GM12875 (cell line): ENCODE results near the gene PPP1R12C.

Experiments
- H3K4me3 ChIP-seq: one replicate; pipeline ENCODE4 v1.5.1; 2011; ENCODE audit warnings: low read depth, low read length, control low read depth
- CTCF ChIP-seq: IDR thresholded peaks from 2 replicates; pipeline ENCODE4 v1.5.1; 2011; ENCODE audit warnings: low read depth, mild to moderate bottlenecking, control low read depth, inconsistent platforms, low read length, moderate library complexity, borderline replicate concordance; ENCODE audit not compliant: insufficient read depth

The PPP1R12C gene

DNA sequence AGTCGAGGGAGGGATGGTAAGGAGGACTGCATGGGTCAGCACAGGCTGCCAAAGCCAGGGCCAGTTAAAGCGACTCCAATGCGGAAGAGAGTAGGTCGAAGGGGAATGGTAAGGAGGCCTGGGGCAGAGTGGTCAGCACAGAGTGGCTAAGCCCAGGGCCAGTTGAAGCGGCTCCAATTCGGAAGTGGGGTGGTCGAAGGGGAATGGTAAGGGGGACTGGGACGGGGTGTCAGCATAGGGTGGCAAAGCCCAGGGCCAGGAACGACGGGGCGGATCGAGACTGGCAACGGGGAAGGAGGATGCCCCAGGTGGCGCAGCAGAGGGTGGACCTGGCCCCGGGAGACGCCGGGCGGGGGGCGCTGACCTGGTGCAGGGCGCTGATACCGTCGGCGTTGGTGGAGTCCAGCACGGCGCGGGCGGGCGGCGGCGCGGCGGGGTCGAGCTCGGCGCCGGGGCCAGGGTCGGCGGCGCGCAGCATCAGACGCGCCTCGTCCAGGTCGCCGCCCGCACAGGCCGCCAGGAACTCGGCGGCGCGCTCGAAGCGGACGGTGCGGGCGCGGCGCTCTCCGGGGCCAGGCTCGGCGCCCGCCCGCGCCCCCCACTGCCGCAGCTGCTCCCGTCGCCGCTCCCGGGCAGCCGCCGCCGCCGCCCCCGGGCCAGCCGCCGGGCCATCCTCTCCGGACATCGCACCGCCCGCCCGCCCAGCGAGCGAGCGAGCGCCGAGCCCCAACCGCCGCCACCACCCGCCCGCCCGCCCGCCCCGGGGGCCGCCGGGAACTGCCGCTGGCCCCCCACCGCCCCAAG lies at the start of gene PPP1R12C:
PPP1R12C (minus strand) TSS at position 779 of the 804 bp plus-strand sequence; CDS start at position 685, 94 bp downstream.
- peak within 1 kb of the TSS; percentile 76 for H3K4me3 ChIP-seq

DNA sequence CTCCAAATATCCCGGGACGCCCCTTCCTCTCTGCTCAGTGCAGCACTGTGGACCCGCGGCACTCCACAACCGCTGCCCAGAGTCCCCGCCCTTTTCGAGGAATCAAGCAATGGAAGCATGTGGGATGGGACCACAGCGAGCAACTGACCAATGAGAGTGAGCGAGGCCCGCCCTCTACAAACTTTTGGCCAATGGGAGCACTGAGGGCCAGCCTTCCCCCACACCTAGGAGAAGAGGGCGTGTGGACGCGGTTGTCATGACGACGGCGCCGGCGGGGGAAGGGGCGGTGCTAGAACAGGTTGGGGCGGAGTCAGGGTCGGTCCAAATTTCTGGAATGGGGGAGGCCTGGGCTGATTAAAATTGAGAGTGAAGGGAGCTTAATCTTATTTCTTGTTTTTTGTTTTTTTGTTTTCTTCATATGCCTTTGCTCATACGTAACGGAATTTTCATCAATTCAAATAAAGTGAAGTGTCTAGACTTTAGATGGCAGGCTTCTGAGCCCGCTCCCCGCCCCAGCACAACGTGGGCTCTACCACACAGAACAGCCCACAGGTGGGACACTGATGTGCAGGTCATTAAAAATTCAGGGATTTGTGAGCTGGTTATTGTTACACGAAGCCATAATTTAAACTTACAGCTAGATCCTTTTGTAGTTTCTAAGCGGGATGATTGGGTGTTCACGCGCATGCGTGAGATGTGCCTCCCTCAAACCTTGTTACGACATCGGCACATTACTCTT lies 49.3 kb upstream of the PPP1R12C start, which contains the start of gene DNAAF3:
DNAAF3 (minus strand) TSS at position 84 of the 739 bp plus-strand sequence. CDS start 200 bp downstream, outside the sequence.
- H3K4me3 ChIP-seq = peak within 1 kb of the TSS; percentile 8
- TF ChIP-seq CTCF = no peak

More for the DNA sequence above, at the start of gene PPP1R12C:
- TF ChIP-seq CTCF = no peak

- peak; percentile 43; the same call in 1 of the 2 replicates for TF ChIP-seq CTCF
- peak overlapping the region; percentile 8 for H3K4me3 ChIP-seq
These were observed 48.6 kb upstream of the PPP1R12C start for GRCh38 chr19:55165952-55166529.

- H3K4me3 ChIP-seq = no peak overlapping the region
- TF ChIP-seq CTCF = no peak
These were observed 44.3 kb upstream of the PPP1R12C start for GRCh38 chr19:55161571-55162322.

DNA sequence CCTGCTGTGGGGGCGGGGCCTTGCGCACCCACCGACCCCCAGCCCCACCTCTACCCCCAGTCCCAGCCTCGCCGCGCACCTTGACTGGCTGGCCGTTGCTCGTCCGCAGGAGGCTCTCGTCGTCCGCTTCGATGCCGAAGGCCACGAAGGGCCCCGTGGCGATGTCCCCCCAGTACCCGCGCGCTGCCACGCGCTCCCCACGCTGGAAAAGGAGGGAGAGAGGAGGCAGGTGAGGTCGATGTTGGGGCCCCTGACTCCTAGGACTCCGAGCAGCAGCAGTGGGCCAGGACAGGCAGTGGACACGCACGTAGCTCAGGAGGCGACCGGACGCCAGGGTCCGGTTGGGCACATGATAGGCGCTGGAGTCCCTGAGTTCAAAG lies 43.5 kb upstream of the PPP1R12C start:
- H3K4me3 ChIP-seq = no peak overlapping the region

More for the DNA sequence above, 43.5 kb upstream of the PPP1R12C start:
- no peak for TF ChIP-seq CTCF
